WTC11 (cell line): ENCODE measurements around the gene DYRK3.

Experiments
- E2F1 ChIP-seq: sonication (generic); formaldehyde crosslinking; IDR thresholded peaks from 2 replicates; pipeline ENCODE4 v1.8.0; 2022; ENCODE audit warnings: mild to moderate bottlenecking, missing genetic modification reagents
- TCF7 ChIP-seq: sonication (generic); formaldehyde crosslinking; IDR thresholded peaks from 2 replicates; pipeline ENCODE4 v1.8.0; 2022; ENCODE audit warnings: mild to moderate bottlenecking, low read depth, missing genetic modification reagents, moderate library complexity
- ZBTB43 ChIP-seq: sonication (generic); formaldehyde crosslinking; IDR thresholded peaks from 2 replicates; pipeline ENCODE4 v1.8.1; 2023; ENCODE audit warnings: mild to moderate bottlenecking, missing genetic modification reagents
- ZNF416 ChIP-seq: fragments of 250-450 bp; sonication (Bioruptor Pico); IDR thresholded peaks from 2 replicates; pipeline ENCODE4 v1.9.0; 2021; ENCODE audit warnings: mild to moderate bottlenecking, inconsistent platforms

- TF ChIP-seq TCF7 (no peak), ZNF416 (CRISPR knock-in tag) (no peak), ZBTB43 (CRISPR knock-in tag) (no peak), E2F1 (CRISPR knock-in tag) (no peak)
Measured at GRCh38 chr1:206606867-206607266, 28.5 kb upstream of the DYRK3 start.
